ENCODE results near the gene NSG1. TPM values are rescaled to one million over a fixed set of nuclear protein-coding genes. Genes with fewer than 3 reads are reported as not detected.

Gene NSG1
- total RNA-seq, result 1 to 10 TPM in 3 of 4 donors, not detected in 1; 2.2 to 3.5 (median 2.7) TPM

GRCh38 chr4:4386736-4387392 is at the start of gene NSG1:
Gene NSG1, plus strand, starts transcription at chr4:4387102. Its CDS starts 528 bp downstream, at chr4:4387630.
- TF ChIP-seq POLR2AphosphoS5 (IDR thresholded peaks at IDR 0.05), result no peak
- TF ChIP-seq CTCF (IDR thresholded peaks at IDR 0.05), result no peak
- no peak for TF ChIP-seq EP300 (IDR thresholded peaks at IDR 0.05; ENCODE audit: low read depth)
- TF ChIP-seq POLR2A (IDR thresholded peaks at IDR 0.05), result no peak
- in situ Hi-C loops (cut with MboI; ENCODE audit: low pct_ligation_motif_present in 1 of 4, low pct_unique_long_range_greater_than_20kb in 1 of 4, low sequenced_read_pairs in 3 of 4), result no loop called here
- Histone ChIP-seq H3K27me3 (peaks cover 75% of the 10 kb centered on the region), H3K9me3 (no peaks in the 10 kb centered on the region), H3K4me3 (peak within 1 kb of the TSS in 3 of 4 donors; percentile 22 to 55 (median 30)), H3K4me1 (peaks cover 0 to 27% (median 23%) of the 10 kb centered on the region in 4 donors), H3K36me3 (no peaks in the 10 kb centered on the region), H3K27ac (no peak within 1 kb of the TSS)
- intact Hi-C loops (cut with DNase I; ENCODE audit: low total_unique reads), result no loop called here
- WGBS, 2 donors (ENCODE audit: low coverage in 1 of 2), result 2% methylated on average over 42 of the region's 87 CpGs; no CpG with 5 or more reads in 1 of the 2 donors
- DNase-seq, result no peak

DNA sequence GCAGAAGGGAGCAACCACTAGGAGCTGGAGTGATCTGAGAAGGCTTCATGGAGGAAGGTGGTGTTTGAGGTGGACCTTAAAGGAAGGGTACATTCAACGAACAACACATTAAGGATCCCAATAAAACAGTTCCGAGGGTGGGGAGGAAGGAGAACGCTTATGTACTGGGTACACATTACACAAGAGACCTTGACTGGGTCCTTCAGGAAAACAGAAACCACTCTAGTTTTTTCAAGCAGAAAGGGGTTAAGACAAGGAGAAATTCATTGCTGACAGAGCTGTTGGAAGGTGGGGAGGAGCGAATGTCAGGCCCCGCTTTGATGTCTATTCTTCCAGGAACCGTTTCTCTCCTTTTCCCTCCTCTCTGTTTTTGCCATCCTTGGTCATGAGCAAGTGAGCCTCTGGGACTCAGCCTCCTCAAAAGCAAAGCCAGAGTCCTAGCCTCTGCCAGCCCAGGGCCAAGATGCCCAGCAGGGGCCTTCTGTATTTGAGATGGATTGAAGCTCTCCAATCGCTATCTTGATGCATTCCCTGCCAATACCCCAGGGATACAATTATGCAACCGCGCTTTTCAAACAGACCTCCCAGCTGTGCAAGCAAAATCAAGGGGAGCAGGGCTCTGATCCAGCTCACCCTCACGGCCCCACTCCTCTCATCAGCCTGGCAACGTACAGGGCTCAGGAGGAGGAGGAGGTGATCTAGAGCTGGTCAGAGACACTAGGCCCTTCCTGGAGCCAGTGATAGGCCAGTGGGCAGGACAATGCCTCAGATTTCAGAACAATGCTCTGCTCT is 48.5 kb upstream of the NSG1 start:
- H3K27ac ChIP-seq, result no peak overlapping the region
- 63% methylated on average over 11 of the region's 11 CpGs; no CpG with 5 or more reads in 1 of the 2 donors for WGBS, 2 donors (ENCODE audit: low coverage in 1 of 2)
- no peaks in the 10 kb centered on the region for H3K36me3 ChIP-seq
- in situ Hi-C loops (cut with MboI; ENCODE audit: low pct_ligation_motif_present in 1 of 4, low pct_unique_long_range_greater_than_20kb in 1 of 4, low sequenced_read_pairs in 3 of 4), result loop anchor here in 2 of 4 donors (10.0 kb wide), 1 partner anchor 84 kb away; no protein-coding TSS in a partner anchor
- H3K27me3 ChIP-seq, result no peaks in the 10 kb centered on the region
- H3K9me3 ChIP-seq, result no peaks in the 10 kb centered on the region
- intact Hi-C loops (cut with DNase I; ENCODE audit: low total_unique reads), result no loop called here
- H3K4me1 ChIP-seq, result no peaks in the 10 kb centered on the region
- no peak for DNase-seq
- TF ChIP-seq POLR2A (IDR thresholded peaks at IDR 0.05) (no peak), EP300 (IDR thresholded peaks at IDR 0.05; ENCODE audit: low read depth) (no peak), POLR2AphosphoS5 (IDR thresholded peaks at IDR 0.05) (no peak), CTCF (IDR thresholded peaks at IDR 0.05) (no peak)
- no peak overlapping the region for H3K4me3 ChIP-seq

- Histone ChIP-seq H3K27ac (no peak overlapping the region), H3K36me3 (no peaks in the 10 kb centered on the region), H3K4me3 (no peak overlapping the region), H3K4me1 (no peaks in the 10 kb centered on the region), H3K27me3 (no peaks in the 10 kb centered on the region), H3K9me3 (no peaks in the 10 kb centered on the region)
- WGBS, 2 donors (ENCODE audit: low coverage in 1 of 2), result 59% methylated on average over 11 to 21 of the region's 21 CpGs
- DNase-seq, result no peak
- intact Hi-C loops (cut with DNase I; ENCODE audit: low total_unique reads), result no loop called here
- in situ Hi-C loops (cut with MboI; ENCODE audit: low pct_ligation_motif_present in 1 of 4, low pct_unique_long_range_greater_than_20kb in 1 of 4, low sequenced_read_pairs in 3 of 4), result loop anchor here in 3 of 4 donors (10.0 kb wide), 1 partner anchor 85 kb away; no protein-coding TSS in a partner anchor
- TF ChIP-seq EP300 (IDR thresholded peaks at IDR 0.05; ENCODE audit: low read depth), result no peak
- no peak for TF ChIP-seq POLR2A (IDR thresholded peaks at IDR 0.05)
Measured at GRCh38 chr4:4339504-4340085, 47.3 kb upstream of the NSG1 start.

- 78 to 83% methylated on average over 1 to 9 of the region's 9 CpGs for WGBS, 2 donors (ENCODE audit: low coverage in 1 of 2)
- Histone ChIP-seq H3K36me3 (no peaks in the 10 kb centered on the region), H3K4me3 (no peak overlapping the region), H3K27ac (no peak overlapping the region), H3K9me3 (no peaks in the 10 kb centered on the region), H3K27me3 (no peaks in the 10 kb centered on the region), H3K4me1 (no peaks in the 10 kb centered on the region)
- no peak for DNase-seq
- TF ChIP-seq POLR2A (IDR thresholded peaks at IDR 0.05) (no peak), CTCF (IDR thresholded peaks at IDR 0.05) (no peak), EP300 (IDR thresholded peaks at IDR 0.05; ENCODE audit: low read depth) (no peak), POLR2AphosphoS5 (IDR thresholded peaks at IDR 0.05) (no peak)
- intact Hi-C loops (cut with DNase I; ENCODE audit: low total_unique reads) (no loop called here), in situ Hi-C loops (cut with MboI; ENCODE audit: low pct_ligation_motif_present in 1 of 4, low pct_unique_long_range_greater_than_20kb in 1 of 4, low sequenced_read_pairs in 3 of 4) (loop anchor here in 1 of 4 donors (10.0 kb wide), 1 partner anchor 87 kb away; no protein-coding TSS in a partner anchor)
Measured at GRCh38 chr4:4341861-4342650, 44.8 kb upstream of the NSG1 start.

Measured in transverse colon (tissue), 4 donors.